Right atrium auricular region (tissue), 2 donors: ENCODE measurements around the gene PMPCB. TPM values are rescaled to one million over a fixed set of nuclear protein-coding genes. Genes with fewer than 3 reads are reported as not detected.

ENCODE experiments used
- DNase-seq: peaks from one replicate; pipeline ENCODE4 v3.0.0-alpha.2; 2019; ENCODE audit warnings: low spot score
- H3K27ac ChIP-seq, 2 donors: fragments of 200-600 bp; sonication (generic); 1 replicate in 1 of 2; 2 replicates in 1 of 2; pipeline ENCODE4 v1.5.1; 2016 to 2019
- H3K27me3 ChIP-seq, 2 donors: fragments of 200-600 bp; sonication (generic); one replicate each; pipeline versions ENCODE4 v1.5.1 to v1.6.0; 2017 to 2019
- H3K36me3 ChIP-seq: fragments of 200-600 bp; sonication (generic); one replicate; pipeline ENCODE4 v1.5.1; 2016
- H3K4me1 ChIP-seq, 2 donors: fragments of 200-600 bp; sonication (generic); one replicate each; pipeline versions ENCODE4 v1.5.1 to v1.6.0; 2017 to 2019
- H3K4me3 ChIP-seq, 2 donors: fragments of 200-600 bp; sonication (generic); 1 replicate in 1 of 2; 2 replicates in 1 of 2; pipeline ENCODE4 v1.5.1; 2017 to 2019; ENCODE audit warnings: mild to moderate bottlenecking in 1 of 2, moderate library complexity in 1 of 2
- H3K9me3 ChIP-seq, 2 donors: fragments of 200-600 bp; sonication (generic); one replicate each; pipeline ENCODE4 v1.5.1; 2019
- total RNA-seq, 2 donors: library from RNA; depleted of rRNA; stranded (reverse); fragments of >200 nt; gene quantifications; one replicate each; pipeline ENCODE4 v1.1.0, GENCODE V29; 2016
- TF ChIP-seq, protein P1 (sequence below), 2 donors: fragments of 200-600 bp; sonication (generic); IDR thresholded peaks; one replicate each; pipeline ENCODE4 v1.5.1; 2019; ENCODE audit warnings: antibody characterized with exemption in 2 of 2

Gene PMPCB
- total RNA-seq, 2 donors from 2014 or later = 37.2 to 47.4 TPM

DNA sequence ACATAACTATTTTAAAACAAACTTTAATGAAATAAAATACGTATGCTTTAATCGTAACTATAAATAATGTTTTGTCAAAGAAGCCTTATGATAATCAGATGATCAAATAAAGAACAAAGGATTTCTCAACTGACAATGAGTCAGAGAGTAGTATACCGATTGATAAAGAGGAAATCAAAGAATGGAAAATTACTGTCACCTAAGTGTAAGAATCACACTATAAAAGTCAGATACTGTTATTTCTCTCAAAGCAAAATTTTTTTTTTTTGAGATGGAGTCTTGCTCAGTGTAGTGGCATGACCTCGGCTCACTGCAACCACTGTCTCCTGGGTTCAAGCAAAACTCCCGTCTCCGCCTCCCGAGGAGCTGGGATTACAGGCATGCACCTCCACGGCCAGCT lies 28.5 kb downstream of the PMPCB start:
- Histone ChIP-seq H3K27me3 (no peaks in the 10 kb centered on the region), H3K9me3 (no peaks in the 10 kb centered on the region), H3K4me1 (no peaks in the 10 kb centered on the region), H3K36me3 (peaks cover 57% of the 10 kb centered on the region), H3K27ac (no peak overlapping the region), H3K4me3 (no peak overlapping the region)
- no peak for DNase-seq
- TF ChIP-seq, protein P1, sequence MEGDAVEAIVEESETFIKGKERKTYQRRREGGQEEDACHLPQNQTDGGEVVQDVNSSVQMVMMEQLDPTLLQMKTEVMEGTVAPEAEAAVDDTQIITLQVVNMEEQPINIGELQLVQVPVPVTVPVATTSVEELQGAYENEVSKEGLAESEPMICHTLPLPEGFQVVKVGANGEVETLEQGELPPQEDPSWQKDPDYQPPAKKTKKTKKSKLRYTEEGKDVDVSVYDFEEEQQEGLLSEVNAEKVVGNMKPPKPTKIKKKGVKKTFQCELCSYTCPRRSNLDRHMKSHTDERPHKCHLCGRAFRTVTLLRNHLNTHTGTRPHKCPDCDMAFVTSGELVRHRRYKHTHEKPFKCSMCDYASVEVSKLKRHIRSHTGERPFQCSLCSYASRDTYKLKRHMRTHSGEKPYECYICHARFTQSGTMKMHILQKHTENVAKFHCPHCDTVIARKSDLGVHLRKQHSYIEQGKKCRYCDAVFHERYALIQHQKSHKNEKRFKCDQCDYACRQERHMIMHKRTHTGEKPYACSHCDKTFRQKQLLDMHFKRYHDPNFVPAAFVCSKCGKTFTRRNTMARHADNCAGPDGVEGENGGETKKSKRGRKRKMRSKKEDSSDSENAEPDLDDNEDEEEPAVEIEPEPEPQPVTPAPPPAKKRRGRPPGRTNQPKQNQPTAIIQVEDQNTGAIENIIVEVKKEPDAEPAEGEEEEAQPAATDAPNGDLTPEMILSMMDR (IDR thresholded peaks at IDR 0.05) = no peak

DNA sequence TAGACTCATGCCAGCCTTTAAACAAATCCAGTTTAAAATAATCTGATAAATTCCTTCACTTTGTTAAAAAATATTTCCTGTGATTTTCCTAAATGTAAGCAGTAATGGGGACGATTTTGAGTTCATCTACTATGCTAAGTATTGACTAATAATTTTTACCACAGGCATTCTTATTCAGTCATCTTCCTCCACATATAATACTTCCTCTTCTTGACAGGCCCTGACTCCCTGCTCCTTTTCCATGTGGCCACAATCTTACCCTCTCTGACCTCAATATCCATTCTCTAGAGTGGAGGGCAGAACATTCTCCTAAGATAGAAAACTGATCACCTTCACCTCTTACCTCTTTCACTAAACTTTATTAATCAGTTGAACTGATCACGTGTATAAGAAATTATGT lies 39.5 kb downstream of the PMPCB start:
- Histone ChIP-seq H3K27ac (no peak overlapping the region), H3K4me3 (no peak overlapping the region), H3K27me3 (no peaks in the 10 kb centered on the region), H3K4me1 (peaks cover 0 to 11% of the 10 kb centered on the region in 2 donors), H3K9me3 (no peaks in the 10 kb centered on the region), H3K36me3 (peaks cover 50% of the 10 kb centered on the region)
- no peak for DNase-seq
- TF ChIP-seq, protein P1 (IDR thresholded peaks at IDR 0.05) = no peak

DNA sequence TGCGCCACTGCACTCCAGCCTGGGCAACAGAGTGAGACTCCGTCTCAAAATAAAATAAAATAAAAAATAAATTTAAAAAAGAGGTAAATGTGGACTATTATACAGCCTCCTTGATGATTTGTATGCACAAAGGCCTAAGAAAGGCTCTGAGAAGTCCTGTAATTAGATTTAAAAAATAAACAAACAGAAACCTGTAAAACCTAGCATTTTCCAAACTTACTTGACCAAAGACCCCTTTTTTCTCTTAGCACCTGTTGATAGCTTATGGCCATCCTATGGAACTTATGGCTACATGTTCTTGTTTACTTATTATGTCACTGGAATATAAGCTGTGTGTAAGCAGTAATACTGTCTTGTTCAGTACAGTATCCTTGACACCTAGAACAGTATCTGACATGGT lies 41.6 kb downstream of the PMPCB start:
- peaks cover 0 to 26% of the 10 kb centered on the region in 2 donors for H3K4me1 ChIP-seq
- DNase-seq = no peak
- H3K27me3 ChIP-seq = no peaks in the 10 kb centered on the region
- TF ChIP-seq, protein P1 (IDR thresholded peaks at IDR 0.05) = no peak
- H3K27ac ChIP-seq = no peak overlapping the region
- peaks cover 44% of the 10 kb centered on the region for H3K36me3 ChIP-seq
- no peak overlapping the region for H3K4me3 ChIP-seq
- no peaks in the 10 kb centered on the region for H3K9me3 ChIP-seq

DNA sequence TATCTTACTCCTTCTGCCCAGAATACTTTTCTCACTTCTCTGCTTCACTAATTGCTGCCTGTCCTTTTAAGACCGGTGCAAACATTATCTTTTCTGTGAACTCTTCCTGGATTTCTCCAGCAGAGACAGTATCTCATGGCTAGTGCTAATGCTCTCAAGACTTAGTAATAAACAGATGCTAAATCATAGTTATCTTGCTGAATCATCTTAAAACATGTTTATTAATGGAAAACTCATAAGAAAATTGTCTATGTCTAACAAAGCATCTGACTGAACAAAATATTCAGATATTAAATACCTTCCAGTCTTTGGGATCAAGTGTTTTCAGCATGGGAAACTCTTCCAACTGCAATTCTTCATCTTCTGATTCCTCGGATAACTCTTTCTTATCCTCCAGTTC lies 44.2 kb downstream of the PMPCB start:
- TF ChIP-seq, protein P1 (IDR thresholded peaks at IDR 0.05) = no peak
- Histone ChIP-seq H3K27ac (no peak overlapping the region), H3K4me3 (no peak overlapping the region), H3K9me3 (no peaks in the 10 kb centered on the region), H3K36me3 (peaks cover 24% of the 10 kb centered on the region), H3K4me1 (peaks cover 0 to 33% of the 10 kb centered on the region in 2 donors), H3K27me3 (no peaks in the 10 kb centered on the region)
- DNase-seq = no peak

DNA sequence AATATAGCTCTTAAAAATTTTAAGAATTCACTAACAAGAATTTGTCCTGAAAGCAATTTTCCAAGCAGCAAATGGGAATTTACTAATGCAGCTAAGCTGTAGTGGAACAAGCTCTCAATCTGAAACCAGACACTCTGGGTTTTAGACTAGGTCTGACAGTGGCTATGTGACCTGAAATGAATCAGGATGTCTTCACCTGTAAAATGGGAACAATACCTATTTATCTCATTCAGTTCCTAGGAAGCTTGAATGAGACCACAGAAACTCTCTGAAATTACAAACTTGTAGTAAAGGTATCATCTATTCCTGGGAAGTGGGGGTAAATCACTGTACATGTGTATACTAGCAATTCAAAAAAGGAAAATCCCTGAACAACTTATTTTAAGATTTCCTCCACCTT lies 46.1 kb downstream of the PMPCB start:
- Histone ChIP-seq H3K27me3 (no peaks in the 10 kb centered on the region), H3K36me3 (peaks cover 8% of the 10 kb centered on the region), H3K4me1 (peaks cover 0 to 39% of the 10 kb centered on the region in 2 donors), H3K27ac (peak overlapping the region in 1 of 2 donors; percentile 83), H3K4me3 (peak overlapping the region in 1 of 2 donors; percentile 94), H3K9me3 (no peaks in the 10 kb centered on the region)
- DNase-seq = no peak
- TF ChIP-seq, protein P1 (IDR thresholded peaks at IDR 0.05) = no peak

DNA sequence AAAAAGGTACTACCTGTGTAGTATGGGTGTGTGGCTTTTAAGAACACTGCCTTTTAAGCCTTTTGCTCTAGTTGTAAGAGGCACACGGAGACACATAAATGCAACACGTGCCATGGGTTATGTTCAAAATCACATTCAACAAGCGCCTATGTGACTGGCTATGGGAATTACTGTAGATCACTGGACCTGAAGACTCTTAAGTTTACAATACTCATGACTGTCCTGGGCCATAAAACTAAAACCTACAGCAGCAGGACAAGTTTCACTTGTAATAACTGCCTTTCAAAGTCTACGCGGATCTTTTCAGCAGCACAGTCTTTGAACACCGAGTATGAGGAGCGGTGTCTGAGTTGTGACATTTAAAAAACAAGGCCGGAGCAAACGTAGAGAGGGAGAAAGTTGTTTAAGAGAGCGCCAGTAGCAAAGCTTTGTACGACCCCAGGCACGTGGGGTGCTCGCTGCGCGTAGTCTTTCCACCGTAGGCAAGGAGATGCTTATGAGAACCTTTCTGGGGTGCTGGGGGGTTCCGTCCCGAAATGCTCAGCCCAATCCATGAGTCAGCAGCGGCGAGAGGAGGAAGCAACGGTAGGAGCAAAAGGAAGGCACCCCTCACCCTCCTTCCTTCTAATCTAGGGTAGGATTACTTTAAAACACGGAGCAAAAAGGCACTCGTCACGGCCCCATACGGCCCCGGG lies 46.7 kb downstream of the PMPCB start:
- no peak for DNase-seq
- H3K9me3 ChIP-seq = no peaks in the 10 kb centered on the region
- H3K4me3 ChIP-seq = peak overlapping the region; percentile 79 to 94
- no peaks in the 10 kb centered on the region for H3K27me3 ChIP-seq
- peaks cover 8% of the 10 kb centered on the region for H3K36me3 ChIP-seq
- TF ChIP-seq, protein P1 (IDR thresholded peaks at IDR 0.05) = no peak
- H3K27ac ChIP-seq = peak overlapping the region; percentile 75 to 83
- H3K4me1 ChIP-seq = peaks cover 0 to 45% of the 10 kb centered on the region in 2 donors
